Measurements from ENCODE around the gene SHMT2.

DNA sequence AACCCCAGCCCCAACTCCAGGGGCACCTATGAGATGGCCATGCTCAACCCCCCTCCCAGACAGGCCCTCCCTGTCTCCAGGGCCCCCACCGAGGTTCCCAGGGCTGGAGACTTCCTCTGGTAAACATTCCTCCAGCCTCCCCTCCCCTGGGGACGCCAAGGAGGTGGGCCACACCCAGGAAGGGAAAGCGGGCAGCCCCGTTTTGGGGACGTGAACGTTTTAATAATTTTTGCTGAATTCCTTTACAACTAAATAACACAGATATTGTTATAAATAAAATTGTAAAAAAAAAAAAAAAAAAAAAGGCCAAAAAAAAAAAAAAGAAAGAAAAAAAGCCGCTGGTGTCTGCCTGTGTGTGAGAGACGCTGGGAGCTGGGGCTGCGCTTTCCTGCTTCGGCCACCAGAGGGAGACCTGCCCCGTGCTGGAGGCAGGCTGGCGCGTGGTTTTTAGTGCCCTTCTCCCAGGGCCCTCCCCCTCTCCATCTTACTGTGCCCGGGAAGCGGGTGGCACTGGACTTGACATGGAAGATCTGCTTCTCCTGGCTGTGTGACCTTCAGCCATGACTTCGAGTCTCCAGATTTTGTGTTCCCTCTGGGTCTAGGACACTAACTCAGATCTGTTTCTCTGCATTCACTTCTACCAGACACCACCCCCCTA lies 16.3 kb upstream of the SHMT2 start:
- TF ChIP-seq POLR2A (IDR thresholded peaks at IDR 0.05; ENCODE audit: low read depth, low read length) (no peak), EZH2 (IDR thresholded peaks at IDR 0.05; ENCODE audit: borderline replicate concordance, low read depth, low read length, severe bottlenecking) (no peak)
